Activated B cell treated with CpG ODN at 0.5 μM for 24 hours (primary cell): ENCODE measurements around the gene ERC2. TPM values are rescaled to one million over a fixed set of nuclear protein-coding genes. Genes with fewer than 3 reads are reported as not detected.

ENCODE experiments used
- ATAC-seq: fragments of 200-7000 bp; cut with Tn5 transposase; one replicate; pipeline ENCODE4 v1.10.0; 2021; ENCODE audit warnings: low read depth, mild to moderate bottlenecking, moderate library complexity
- CTCF ChIA-PET: fragments of 350-600 bp; sonication (Branson Sonifier 250); formaldehyde crosslinking; loops from one replicate; lab custom pipeline; 2021; ENCODE audit warnings: antibody characterized with exemption; lab: Charles Lee
- POLR2A ChIA-PET: fragments of 350-600 bp; sonication (Branson Sonifier 250); formaldehyde crosslinking; loops from one replicate; lab custom pipeline; 2021; ENCODE audit warnings: antibody characterized with exemption; lab: Charles Lee
- DNase-seq: peaks from one replicate; pipeline ENCODE4 v3.0.0; 2022
- H3K27ac Mint-ChIP-seq: one replicate; pipeline ENCODE4 v1.8.0; 2020; ENCODE audit warnings: mixed read lengths
- H3K27me3 Mint-ChIP-seq: one replicate; pipeline ENCODE4 v1.8.0; 2021; ENCODE audit warnings: mixed read lengths
- H3K36me3 Mint-ChIP-seq: one replicate; pipeline ENCODE4 v1.8.0; 2021; ENCODE audit warnings: low read depth, mixed read lengths
- H3K4me1 Mint-ChIP-seq: one replicate; pipeline ENCODE4 v1.8.0; 2021; ENCODE audit warnings: mixed read lengths
- H3K4me3 Mint-ChIP-seq: one replicate; pipeline ENCODE4 v1.8.0; 2020; ENCODE audit warnings: mild to moderate bottlenecking, mixed read lengths
- H3K9me3 Mint-ChIP-seq: one replicate; pipeline ENCODE4 v1.8.0; 2020; ENCODE audit warnings: mixed read lengths
- CTCF ChIP-seq: fragments of 200-600 bp; IDR thresholded peaks from one replicate; pipeline ENCODE4 v1.8.0; 2022; ENCODE audit warnings: antibody characterized with exemption, mild to moderate bottlenecking
- intact Hi-C: fragments of 100-400 bp; cut with micrococcal nuclease; formaldehyde crosslinking; loops from one replicate; pipeline ENCODE4 v1.15.1; 2024
- total RNA-seq: library from RNA; stranded (reverse); gene quantifications from 2 replicates; pipeline ENCODE4 v1.2.3, GENCODE V29; 2022

Gene ERC2
- total RNA-seq, 1 donor from 2014 or later, result not detected

DNA sequence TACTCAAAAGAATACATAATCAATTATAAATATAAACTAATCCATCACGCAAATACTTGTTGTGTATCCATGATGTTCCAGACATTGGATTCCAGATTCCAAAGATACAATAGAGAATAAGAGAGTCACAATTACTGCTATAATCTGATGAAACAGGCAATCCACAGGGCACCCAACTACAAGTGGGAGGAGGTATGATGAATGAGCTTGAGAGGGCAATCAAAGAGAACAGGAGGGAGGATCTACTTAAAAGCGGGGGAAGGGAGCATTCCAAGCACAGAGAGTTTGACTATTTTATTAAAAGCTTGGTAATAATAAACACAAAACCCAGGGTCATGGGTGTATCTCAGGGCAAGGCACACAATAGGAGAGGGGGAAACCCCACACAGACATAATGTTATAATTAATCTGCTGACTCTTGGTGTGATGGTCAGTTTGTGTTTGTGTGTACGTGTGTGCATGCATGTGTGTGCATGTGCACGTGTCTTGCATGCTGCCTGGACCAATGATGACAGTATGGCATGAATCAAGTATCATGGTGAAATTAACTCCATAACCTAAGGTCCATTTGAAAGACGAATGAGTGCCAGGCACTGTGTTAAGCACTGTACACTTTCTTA, 655.8 kb downstream of the ERC2 start:
- Mint-ChIP-seq H3K4me1 (no peaks in the 10 kb centered on the region), H3K4me3 (no peak overlapping the region), H3K27ac (no peak overlapping the region), H3K36me3 (no peaks in the 10 kb centered on the region), H3K27me3 (no peaks in the 10 kb centered on the region), H3K9me3 (no peaks in the 10 kb centered on the region)
- ATAC-seq (no peak), DNase-seq (no peak)
- ChIA-PET POLR2A (no interaction called here), CTCF (no interaction called here)
- intact Hi-C loops, result no loop called here
- TF ChIP-seq CTCF, result no peak

DNA sequence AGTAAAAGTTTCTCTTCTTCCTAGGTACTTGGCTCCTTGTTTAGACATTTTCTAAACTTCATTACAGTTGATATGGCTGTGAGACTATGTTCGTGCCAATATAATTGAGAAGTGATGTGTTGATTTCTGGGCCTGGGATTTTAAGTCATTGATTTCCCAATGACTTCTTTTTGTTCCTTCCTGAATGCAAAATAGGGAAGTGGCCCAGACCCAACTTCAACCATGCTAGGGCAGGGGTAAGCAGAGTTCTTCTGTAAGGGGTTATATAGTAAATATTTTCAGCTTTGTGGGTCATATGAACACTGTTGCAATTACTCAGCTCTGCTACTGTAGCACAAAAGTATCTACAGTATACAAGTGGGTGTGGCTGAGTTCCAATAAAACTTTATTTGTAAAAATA, 661.1 kb downstream of the ERC2 start:
- CTCF ChIA-PET, result no interaction called here
- H3K4me3 Mint-ChIP-seq, result no peak overlapping the region
- no peaks in the 10 kb centered on the region for H3K27me3 Mint-ChIP-seq
- POLR2A ChIA-PET, result no interaction called here
- no peaks in the 10 kb centered on the region for H3K36me3 Mint-ChIP-seq
- no peak for TF ChIP-seq CTCF
- no peaks in the 10 kb centered on the region for H3K4me1 Mint-ChIP-seq
- DNase-seq, result no peak
- intact Hi-C loops, result no loop called here
- H3K9me3 Mint-ChIP-seq, result no peaks in the 10 kb centered on the region
- no peak for ATAC-seq
- H3K27ac Mint-ChIP-seq, result no peak overlapping the region

GRCh38 chr3:55805169-55805568, 663.1 kb downstream of the ERC2 start:
- no peak for ATAC-seq
- no peaks in the 10 kb centered on the region for H3K4me1 Mint-ChIP-seq

GRCh38 chr3:55804170-55805095, 663.8 kb downstream of the ERC2 start:
- TF ChIP-seq CTCF, result no peak
- peaks cover 2% of the 10 kb centered on the region for H3K9me3 Mint-ChIP-seq
- no peak overlapping the region for H3K4me3 Mint-ChIP-seq
- no peaks in the 10 kb centered on the region for H3K36me3 Mint-ChIP-seq
- no peak for ATAC-seq
- no peaks in the 10 kb centered on the region for H3K27me3 Mint-ChIP-seq
- no peak overlapping the region for H3K27ac Mint-ChIP-seq
- POLR2A ChIA-PET, result no interaction called here
- DNase-seq, result no peak
- no peaks in the 10 kb centered on the region for H3K4me1 Mint-ChIP-seq
- CTCF ChIA-PET, result no interaction called here
- intact Hi-C loops, result no loop called here

More at GRCh38 chr3:55805169-55805568, 663.1 kb downstream of the ERC2 start:
- CTCF ChIA-PET, result no interaction called here
- Mint-ChIP-seq H3K4me3 (no peak overlapping the region), H3K27ac (no peak overlapping the region), H3K9me3 (no peaks in the 10 kb centered on the region), H3K27me3 (no peaks in the 10 kb centered on the region), H3K36me3 (no peaks in the 10 kb centered on the region)
- TF ChIP-seq CTCF, result no peak
- no peak for DNase-seq
- POLR2A ChIA-PET, result no interaction called here
- intact Hi-C loops, result no loop called here

GRCh38 chr3:55802816-55803215, 665.5 kb downstream of the ERC2 start:
- Mint-ChIP-seq H3K27me3 (no peaks in the 10 kb centered on the region), H3K27ac (no peak overlapping the region), H3K36me3 (no peaks in the 10 kb centered on the region), H3K4me1 (no peaks in the 10 kb centered on the region), H3K9me3 (peaks cover 2% of the 10 kb centered on the region), H3K4me3 (no peak overlapping the region)
- intact Hi-C loops, result no loop called here
- ATAC-seq, result no peak
- no peak for DNase-seq
- ChIA-PET CTCF (no interaction called here), POLR2A (no interaction called here)
- no peak for TF ChIP-seq CTCF
